Measurements from ENCODE around the gene CENPV. TPM values are rescaled to one million over a fixed set of nuclear protein-coding genes. Genes with fewer than 3 reads are reported as not detected.

CENPV gene
- total RNA-seq, 1 donor from 2014 or later: 220 TPM

GRCh38 chr17:16339402-16339801, 13.9 kb downstream of the CENPV start:
- TF ChIP-seq EZH2 (IDR thresholded peaks at IDR 0.05) (no peak), EZH2phosphoT487 (IDR thresholded peaks at IDR 0.05) (no peak)
- TF ChIP-seq, protein P1, sequence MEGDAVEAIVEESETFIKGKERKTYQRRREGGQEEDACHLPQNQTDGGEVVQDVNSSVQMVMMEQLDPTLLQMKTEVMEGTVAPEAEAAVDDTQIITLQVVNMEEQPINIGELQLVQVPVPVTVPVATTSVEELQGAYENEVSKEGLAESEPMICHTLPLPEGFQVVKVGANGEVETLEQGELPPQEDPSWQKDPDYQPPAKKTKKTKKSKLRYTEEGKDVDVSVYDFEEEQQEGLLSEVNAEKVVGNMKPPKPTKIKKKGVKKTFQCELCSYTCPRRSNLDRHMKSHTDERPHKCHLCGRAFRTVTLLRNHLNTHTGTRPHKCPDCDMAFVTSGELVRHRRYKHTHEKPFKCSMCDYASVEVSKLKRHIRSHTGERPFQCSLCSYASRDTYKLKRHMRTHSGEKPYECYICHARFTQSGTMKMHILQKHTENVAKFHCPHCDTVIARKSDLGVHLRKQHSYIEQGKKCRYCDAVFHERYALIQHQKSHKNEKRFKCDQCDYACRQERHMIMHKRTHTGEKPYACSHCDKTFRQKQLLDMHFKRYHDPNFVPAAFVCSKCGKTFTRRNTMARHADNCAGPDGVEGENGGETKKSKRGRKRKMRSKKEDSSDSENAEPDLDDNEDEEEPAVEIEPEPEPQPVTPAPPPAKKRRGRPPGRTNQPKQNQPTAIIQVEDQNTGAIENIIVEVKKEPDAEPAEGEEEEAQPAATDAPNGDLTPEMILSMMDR (IDR thresholded peaks at IDR 0.05): no peak
- Histone ChIP-seq H3K36me3 (peaks cover 7% of the 10 kb centered on the region), H2AFZ (replicated peaks) (no peak overlapping the region), H3F3A (ENCODE audit: low read depth) (peaks cover 19% of the 10 kb centered on the region), H4K20me1 (ENCODE audit: low read depth) (no peaks in the 10 kb centered on the region), H3K27ac (no peak overlapping the region), H3K9ac (no peak overlapping the region), H3K9me3 (ENCODE audit: low read depth) (no peaks in the 10 kb centered on the region), H3K4me2 (no peak overlapping the region), H3K4me1 (no peaks in the 10 kb centered on the region), H3K4me3 (no peak overlapping the region), H3K79me2 (ENCODE audit: low read depth) (no peaks in the 10 kb centered on the region), H3K27me3 (no peaks in the 10 kb centered on the region)
- H3K4me1 Mint-ChIP-seq: no peaks in the 10 kb centered on the region
- peaks cover 19% of the 10 kb centered on the region for H3K36me3 Mint-ChIP-seq
- no peaks in the 10 kb centered on the region for H3K9me3 Mint-ChIP-seq
- peaks cover under 1% of the 10 kb centered on the region for H3K27me3 Mint-ChIP-seq (ENCODE audit: insufficient read depth, low read depth)
- DNase-seq (ENCODE audit: low spot score): no peak
- no peak overlapping the region for H3K4me3 Mint-ChIP-seq
- H3K27ac Mint-ChIP-seq: no peak overlapping the region

DNA sequence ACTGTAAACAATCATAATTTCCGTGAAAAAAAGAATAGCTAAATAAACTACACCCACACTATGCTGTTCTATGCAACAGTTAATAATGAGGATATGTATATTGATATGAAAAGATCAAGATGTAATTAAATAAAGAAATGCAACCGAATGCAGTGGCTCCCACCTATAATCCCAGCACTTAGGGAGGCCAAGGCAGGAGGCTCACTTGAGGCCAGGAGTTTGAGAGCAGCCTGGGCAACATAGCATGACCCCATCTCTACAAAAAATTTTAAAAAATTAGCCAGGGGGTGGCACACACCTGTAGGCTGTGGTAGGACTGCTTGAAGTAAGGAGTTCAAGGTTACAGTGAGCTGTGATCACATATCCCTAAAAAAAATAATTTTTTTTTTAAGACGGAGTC, 14.9 kb downstream of the CENPV start:
- H3K9ac ChIP-seq: no peak overlapping the region
- H3K4me1 Mint-ChIP-seq: no peaks in the 10 kb centered on the region
- H4K20me1 ChIP-seq (ENCODE audit: low read depth): no peaks in the 10 kb centered on the region
- peaks cover 7% of the 10 kb centered on the region for H3K36me3 ChIP-seq
- no peak overlapping the region for H3K4me2 ChIP-seq
- H3K4me1 ChIP-seq: no peaks in the 10 kb centered on the region
- H3K27ac Mint-ChIP-seq: no peak overlapping the region
- H2AFZ ChIP-seq (replicated peaks): no peak overlapping the region
- no peaks in the 10 kb centered on the region for H3K27me3 Mint-ChIP-seq (ENCODE audit: insufficient read depth, low read depth)
- TF ChIP-seq EZH2 (IDR thresholded peaks at IDR 0.05) (no peak), EZH2phosphoT487 (IDR thresholded peaks at IDR 0.05) (no peak)
- TF ChIP-seq, protein P1 (IDR thresholded peaks at IDR 0.05): no peak
- H3K79me2 ChIP-seq (ENCODE audit: low read depth): no peaks in the 10 kb centered on the region
- H3K4me3 ChIP-seq: no peak overlapping the region
- H3K27me3 ChIP-seq: no peaks in the 10 kb centered on the region
- peaks cover 11% of the 10 kb centered on the region for H3K36me3 Mint-ChIP-seq
- no peak overlapping the region for H3K27ac ChIP-seq
- H3K9me3 ChIP-seq (ENCODE audit: low read depth): no peaks in the 10 kb centered on the region
- H3K4me3 Mint-ChIP-seq: no peak overlapping the region
- peaks cover 19% of the 10 kb centered on the region for H3F3A ChIP-seq (ENCODE audit: low read depth)
- no peak for DNase-seq (ENCODE audit: low spot score)
- H3K9me3 Mint-ChIP-seq: no peaks in the 10 kb centered on the region

DNA sequence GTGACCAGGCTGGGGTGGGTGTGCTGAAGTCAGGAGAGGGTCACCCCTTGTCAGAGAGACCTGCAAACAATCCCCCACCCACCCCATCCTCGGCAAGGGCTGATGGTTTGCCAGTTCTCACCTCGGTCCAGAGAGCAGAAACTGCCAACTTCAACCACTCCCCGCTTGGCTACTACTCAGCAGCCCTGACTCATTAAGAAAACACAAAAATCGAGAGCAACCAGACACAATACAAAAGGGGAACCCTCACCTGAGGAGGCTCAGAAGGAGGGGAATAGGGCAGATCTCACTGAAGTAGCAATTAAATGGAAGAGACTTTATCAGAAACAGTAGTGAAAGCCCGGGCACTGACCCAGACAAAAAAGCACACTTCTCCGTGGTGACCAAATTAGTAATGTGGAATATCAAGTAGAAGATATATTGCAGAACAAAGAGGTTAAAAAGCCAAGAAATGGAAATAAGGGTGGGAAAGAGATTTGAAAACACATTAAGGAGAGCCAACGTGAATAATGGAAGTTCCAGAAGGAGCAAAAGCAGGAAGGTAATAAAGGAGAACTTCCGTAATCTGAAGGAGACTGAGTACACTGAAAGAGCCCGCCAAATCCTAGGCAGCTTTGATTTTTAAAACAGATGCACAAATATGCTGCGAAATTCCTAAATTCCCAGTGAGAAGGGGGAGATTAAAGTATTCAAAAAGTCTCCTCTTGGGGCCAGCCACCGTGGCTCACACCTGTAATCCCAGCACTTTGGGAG, 23.6 kb downstream of the CENPV start:
- peaks cover 6% of the 10 kb centered on the region for H3K36me3 Mint-ChIP-seq
- Histone ChIP-seq H3K9me3 (ENCODE audit: low read depth) (no peaks in the 10 kb centered on the region), H3K9ac (no peak overlapping the region), H3K27ac (no peak overlapping the region), H3K79me2 (ENCODE audit: low read depth) (no peaks in the 10 kb centered on the region), H3K4me1 (peaks cover 3% of the 10 kb centered on the region), H3K27me3 (no peaks in the 10 kb centered on the region), H2AFZ (replicated peaks) (no peak overlapping the region), H3K36me3 (no peaks in the 10 kb centered on the region), H3K4me3 (no peak overlapping the region), H3K4me2 (no peak overlapping the region), H4K20me1 (ENCODE audit: low read depth) (no peaks in the 10 kb centered on the region), H3F3A (ENCODE audit: low read depth) (peaks cover 4% of the 10 kb centered on the region)
- H3K9me3 Mint-ChIP-seq: peaks cover 2% of the 10 kb centered on the region
- no peak overlapping the region for H3K4me3 Mint-ChIP-seq
- DNase-seq (ENCODE audit: low spot score): no peak
- H3K27ac Mint-ChIP-seq: peak overlapping the region; percentile 0
- peaks cover 11% of the 10 kb centered on the region for H3K4me1 Mint-ChIP-seq
- no peaks in the 10 kb centered on the region for H3K27me3 Mint-ChIP-seq (ENCODE audit: insufficient read depth, low read depth)
- TF ChIP-seq EZH2 (IDR thresholded peaks at IDR 0.05) (no peak), EZH2phosphoT487 (IDR thresholded peaks at IDR 0.05) (no peak)
- TF ChIP-seq, protein P1 (IDR thresholded peaks at IDR 0.05): no peak

Data from neural progenitor cell (in vitro differentiated cells).